ENCODE measurements around the gene NEGR1.

DNA sequence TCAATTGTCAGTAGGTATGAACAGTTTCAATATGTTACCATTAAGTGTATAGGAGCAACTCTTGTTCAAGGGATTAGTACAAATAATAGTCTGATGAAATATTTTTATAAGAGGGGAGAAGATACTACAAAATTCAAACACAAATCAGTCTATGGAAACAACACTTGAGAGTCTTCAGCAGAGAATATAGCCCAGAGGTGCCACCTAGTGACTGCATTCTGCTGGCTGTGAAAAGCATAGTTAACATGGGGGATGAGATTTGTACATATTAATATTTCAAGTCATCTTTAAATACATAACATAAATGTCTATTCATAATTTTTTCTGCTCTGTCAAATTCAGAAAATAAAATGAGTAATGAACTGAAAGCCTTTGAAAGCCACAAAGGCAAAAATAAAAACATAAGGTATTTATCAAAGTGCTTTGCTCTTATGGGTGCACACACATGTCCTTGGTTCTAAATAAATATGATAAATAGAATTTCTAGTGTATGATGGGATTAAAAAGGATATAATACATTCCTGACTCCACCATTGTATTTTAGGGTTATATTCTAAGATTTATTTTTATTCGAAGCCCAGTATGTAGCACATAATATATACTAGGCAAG is 760.6 kb downstream of the NEGR1 start:
- TF ChIP-seq, protein P1, sequence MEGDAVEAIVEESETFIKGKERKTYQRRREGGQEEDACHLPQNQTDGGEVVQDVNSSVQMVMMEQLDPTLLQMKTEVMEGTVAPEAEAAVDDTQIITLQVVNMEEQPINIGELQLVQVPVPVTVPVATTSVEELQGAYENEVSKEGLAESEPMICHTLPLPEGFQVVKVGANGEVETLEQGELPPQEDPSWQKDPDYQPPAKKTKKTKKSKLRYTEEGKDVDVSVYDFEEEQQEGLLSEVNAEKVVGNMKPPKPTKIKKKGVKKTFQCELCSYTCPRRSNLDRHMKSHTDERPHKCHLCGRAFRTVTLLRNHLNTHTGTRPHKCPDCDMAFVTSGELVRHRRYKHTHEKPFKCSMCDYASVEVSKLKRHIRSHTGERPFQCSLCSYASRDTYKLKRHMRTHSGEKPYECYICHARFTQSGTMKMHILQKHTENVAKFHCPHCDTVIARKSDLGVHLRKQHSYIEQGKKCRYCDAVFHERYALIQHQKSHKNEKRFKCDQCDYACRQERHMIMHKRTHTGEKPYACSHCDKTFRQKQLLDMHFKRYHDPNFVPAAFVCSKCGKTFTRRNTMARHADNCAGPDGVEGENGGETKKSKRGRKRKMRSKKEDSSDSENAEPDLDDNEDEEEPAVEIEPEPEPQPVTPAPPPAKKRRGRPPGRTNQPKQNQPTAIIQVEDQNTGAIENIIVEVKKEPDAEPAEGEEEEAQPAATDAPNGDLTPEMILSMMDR (IDR thresholded peaks at IDR 0.05): peak in 1 of 3 experiments; percentile 15
- TF ChIP-seq POLR2A (IDR thresholded peaks at IDR 0.05): no peak
